PC-3 (cell line): Measurements from ENCODE around the gene PLEKHH1. TPM values are rescaled to one million over a fixed set of nuclear protein-coding genes. Genes with fewer than 3 reads are reported as not detected.
A peak's percentile ranks its signal among the peaks of the same experiment; 100 is the strongest.

Experiments used
- ATAC-seq: fragments of 200-7000 bp; cut with Tn5 transposase; 2 replicates; pipeline ENCODE4 v1.9.1; 2020; ENCODE audit warnings: mild to moderate bottlenecking, moderate library complexity
- BruUV-seq: library from RNA; stranded (reverse); fragments of 400-500 nt; replicated peaks from 2 replicates; lab custom pipeline; 2021; lab: Mats Ljungman, UMichigan
- CTCF ChIA-PET: fragments of 300-600 bp; sonication (Branson Sonifier 250); formaldehyde crosslinking; loops from one replicate; lab custom pipeline; 2022; ENCODE audit warnings: antibody characterized with exemption; lab: Charles Lee
- POLR2A ChIA-PET: fragments of 300-600 bp; sonication (Branson Sonifier 250); formaldehyde crosslinking; loops from one replicate; lab custom pipeline; 2022; ENCODE audit warnings: antibody characterized with exemption; ENCODE audit not compliant: unreplicated experiment; lab: Charles Lee
- DNase-seq: peaks from one replicate; pipeline ENCODE4 v3.0.0-alpha.2; 2015
- H2AFZ ChIP-seq: fragments of 300-600 bp; sonication (generic); 2 replicates; pipeline ENCODE4 v1.6.0; 2016; ENCODE audit warnings: antibody characterized with exemption, low read length
- H3F3A ChIP-seq: fragments of 300-600 bp; sonication (generic); one replicate; pipeline ENCODE4 v1.6.0; 2017; ENCODE audit warnings: antibody characterized with exemption, low read length, control low read depth, mild to moderate bottlenecking; ENCODE audit not compliant: unreplicated experiment
- H3K27ac ChIP-seq: fragments of 300-600 bp; sonication (generic); 2 replicates; pipeline ENCODE4 v1.5.1; 2016; ENCODE audit warnings: mild to moderate bottlenecking, low read length
- H3K27me3 ChIP-seq: fragments of 300-600 bp; sonication (generic); 2 replicates; pipeline ENCODE4 v1.6.1; 2016; ENCODE audit warnings: low read length, mixed read lengths
- H3K36me3 ChIP-seq: fragments of 300-600 bp; sonication (generic); 2 replicates; pipeline ENCODE4 v1.6.1; 2016; ENCODE audit warnings: low read depth, mixed run types, low read length, mixed read lengths
- H3K4me1 ChIP-seq: fragments of 300-600 bp; sonication (generic); 2 replicates; pipeline ENCODE4 v1.5.1; 2016; ENCODE audit warnings: low read length; ENCODE audit not compliant: insufficient read depth
- H3K4me2 ChIP-seq: fragments of 300-600 bp; sonication (generic); 2 replicates; pipeline ENCODE4 v1.6.0; 2016; ENCODE audit warnings: low read length
- H3K4me3 ChIP-seq: fragments of 300-600 bp; sonication (generic); 2 replicates; pipeline ENCODE4 v1.5.1; 2016; ENCODE audit warnings: mild to moderate bottlenecking, low read length, mixed read lengths
- H3K79me2 ChIP-seq: fragments of 300-600 bp; sonication (generic); 2 replicates; pipeline ENCODE4 v1.6.1; 2017; ENCODE audit warnings: low read length, mixed read lengths
- H3K9ac ChIP-seq: fragments of 300-600 bp; sonication (generic); 2 replicates; pipeline ENCODE4 v1.6.0; 2016; ENCODE audit warnings: mild to moderate bottlenecking, low read length
- H3K9me2 ChIP-seq: fragments of 300-600 bp; sonication (generic); replicated peaks from 2 replicates; pipeline ENCODE4 v1.6.1; 2016; ENCODE audit warnings: mixed run types, low read length, mixed read lengths
- H3K9me3 ChIP-seq: fragments of 300-600 bp; sonication (generic); 2 replicates; pipeline ENCODE4 v1.6.1; 2016; ENCODE audit warnings: low read length, mixed read lengths
- H4K20me1 ChIP-seq: fragments of 300-600 bp; sonication (generic); 2 replicates; pipeline ENCODE4 v1.6.1; 2016; ENCODE audit warnings: low read length, mixed read lengths
- CTCF ChIP-seq: fragments of 300-600 bp; sonication (generic); conservative IDR thresholded peaks from 2 replicates; pipeline ENCODE4 v1.5.1; 2017; ENCODE audit warnings: antibody characterized with exemption, low read depth, mild to moderate bottlenecking, low read length
- EZH2 ChIP-seq: fragments of 300-600 bp; sonication (generic); IDR thresholded peaks from one replicate; pipeline ENCODE4 v1.6.1; 2017; ENCODE audit warnings: antibody characterized with exemption, mild to moderate bottlenecking, low read length; ENCODE audit not compliant: unreplicated experiment
- EZH2phosphoT487 ChIP-seq: fragments of 300-600 bp; sonication (generic); IDR thresholded peaks from 2 replicates; pipeline ENCODE4 v1.6.1; 2018; ENCODE audit warnings: mild to moderate bottlenecking, antibody characterized with exemption, low read length, borderline replicate concordance
- intact Hi-C: fragments of 100-400 bp; cut with micrococcal nuclease; formaldehyde crosslinking; loops from 2 replicates; pipeline ENCODE4 v1.9.0; 2023
- total RNA-seq: library from RNA; depleted of rRNA; stranded (reverse); fragments of >200 nt; gene quantifications from 2 replicates; pipeline ENCODE4 v1.2.3, GENCODE V29; 2014

PLEKHH1 gene
- total RNA-seq, 1 experiment from 2014 or later = 11.1 TPM

- ChIA-PET POLR2A (no interaction called here), CTCF (no interaction called here)
- H3K79me2 ChIP-seq = no peaks in the 10 kb centered on the region
- no peaks in the 10 kb centered on the region for H3F3A ChIP-seq
- no peak for ATAC-seq
- H2AFZ ChIP-seq = no peak overlapping the region
- H3K9me3 ChIP-seq = no peaks in the 10 kb centered on the region
- intact Hi-C loops = no loop called here
- no peaks in the 10 kb centered on the region for H4K20me1 ChIP-seq
- no peaks in the 10 kb centered on the region for H3K36me3 ChIP-seq
- TF ChIP-seq EZH2 (no peak), CTCF (no peak), EZH2phosphoT487 (no peak)
- no peaks in the 10 kb centered on the region for H3K9me2 ChIP-seq
- no peaks in the 10 kb centered on the region; the same call in 1 of the 2 replicates for H3K4me1 ChIP-seq
- H3K4me2 ChIP-seq = no peak overlapping the region
- H3K9ac ChIP-seq = no peak overlapping the region
- H3K27ac ChIP-seq = no peak overlapping the region
- no TSS peak for BruUV-seq
- DNase-seq = no peak
- no peak overlapping the region for H3K4me3 ChIP-seq
- peaks cover 30% of the 10 kb centered on the region; the same call in 1 of the 2 replicates for H3K27me3 ChIP-seq
These were observed 10.8 kb upstream of the PLEKHH1 start for GRCh38 chr14:67522270-67522669.

GRCh38 chr14:67523764-67524633 is 9.1 kb upstream of the PLEKHH1 start:
- H3K27me3 ChIP-seq = peaks cover 25% of the 10 kb centered on the region; the same call in 1 of the 2 replicates
- H3K9ac ChIP-seq = no peak overlapping the region
- no peak overlapping the region for H2AFZ ChIP-seq
- ATAC-seq (no peak), DNase-seq (no peak)
- intact Hi-C loops = no loop called here
- POLR2A ChIA-PET = interaction anchor here (0.6 kb wide), 1 partner anchor 1272 kb away, joined by 5 read pairs; no protein-coding TSS in a partner anchor
- no peaks in the 10 kb centered on the region for H3K36me3 ChIP-seq
- no peak overlapping the region for H3K4me3 ChIP-seq
- no TSS peak for BruUV-seq
- CTCF ChIA-PET = interaction anchor here (1.3 kb wide), 1 partner anchor 10 kb away, joined by 3 read pairs; no protein-coding TSS in a partner anchor
- no peaks in the 10 kb centered on the region for H4K20me1 ChIP-seq
- H3K4me1 ChIP-seq = no peaks in the 10 kb centered on the region; the same call in 1 of the 2 replicates
- H3K9me2 ChIP-seq = no peaks in the 10 kb centered on the region
- H3K79me2 ChIP-seq = no peaks in the 10 kb centered on the region
- no peak overlapping the region for H3K27ac ChIP-seq
- no peak overlapping the region for H3K4me2 ChIP-seq
- TF ChIP-seq EZH2phosphoT487 = no peak
- no peaks in the 10 kb centered on the region for H3F3A ChIP-seq
- H3K9me3 ChIP-seq = no peaks in the 10 kb centered on the region

DNA sequence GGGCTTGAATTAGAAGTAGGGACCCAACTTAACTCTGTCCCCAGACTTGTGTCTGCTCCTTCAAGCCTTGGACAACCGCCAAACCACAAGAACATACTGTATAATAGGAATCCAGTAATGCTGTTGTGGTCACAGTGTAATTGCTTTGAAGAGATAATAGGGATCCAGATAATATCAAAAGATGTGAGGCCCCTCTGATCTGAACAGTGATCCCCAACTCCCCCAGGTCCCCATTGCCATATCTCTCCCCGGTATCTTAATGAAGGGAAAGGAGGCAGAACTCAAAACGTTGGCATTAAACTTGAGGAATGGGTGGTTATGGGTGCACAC is 8.5 kb upstream of the PLEKHH1 start:
- ATAC-seq (no peak), DNase-seq (peak; percentile 45)
- no TSS peak for BruUV-seq
- Histone ChIP-seq H3K4me3 (no peak overlapping the region), H3K79me2 (no peaks in the 10 kb centered on the region), H3K4me1 (no peaks in the 10 kb centered on the region; the same call in 1 of the 2 replicates), H3K9ac (no peak overlapping the region), H3K9me3 (no peaks in the 10 kb centered on the region), H4K20me1 (no peaks in the 10 kb centered on the region), H3K4me2 (no peak overlapping the region), H3K36me3 (no peaks in the 10 kb centered on the region), H2AFZ (no peak overlapping the region), H3K27ac (no peak overlapping the region), H3K27me3 (peaks cover 25% of the 10 kb centered on the region; the same call in 1 of the 2 replicates), H3K9me2 (no peaks in the 10 kb centered on the region), H3F3A (no peaks in the 10 kb centered on the region)
- no peak for TF ChIP-seq EZH2phosphoT487
- TF ChIP-seq CTCF = no peak
- no peak for TF ChIP-seq EZH2
- ChIA-PET POLR2A (interaction anchor here (0.6 kb wide), 1 partner anchor 1271 kb away, joined by 5 read pairs; no protein-coding TSS in a partner anchor), CTCF (interaction anchor here (1.3 kb wide), 1 partner anchor 9 kb away, joined by 3 read pairs; no protein-coding TSS in a partner anchor)
- intact Hi-C loops = no loop called here
